ENCODE data around the gene RBAK. TPM values are rescaled to one million over a fixed set of nuclear protein-coding genes. Genes with fewer than 3 reads are reported as not detected.

RBAK gene
- total RNA-seq, 1 experiment from 2014 or later: 16.2 TPM

DNA sequence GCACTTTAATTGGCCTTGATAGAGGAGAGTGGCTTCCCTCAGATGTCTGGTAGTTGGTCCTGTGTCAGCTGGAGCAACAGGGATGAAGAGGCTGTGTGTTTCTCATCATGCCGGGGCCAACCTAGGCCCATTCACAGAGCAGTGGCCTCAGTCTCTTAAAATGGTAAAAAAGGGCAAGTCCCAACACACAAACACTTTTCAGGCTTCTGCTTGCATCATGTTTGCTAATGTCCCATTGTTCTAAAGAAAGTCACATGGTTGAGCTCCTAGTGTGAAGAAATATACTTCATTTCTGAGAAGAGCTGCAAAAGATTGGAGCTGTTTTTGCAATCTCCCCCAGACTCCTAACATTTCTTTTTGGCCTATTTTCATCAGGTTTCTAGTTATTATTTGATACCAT, 40.6 kb upstream of the RBAK start:
- Histone ChIP-seq H3K9ac (ENCODE audit: low read length) (no peak overlapping the region), H3K9me2 (ENCODE audit: insufficient read depth) (no peaks in the 10 kb centered on the region), H4K20me1 (ENCODE audit: insufficient read depth) (no peaks in the 10 kb centered on the region), H3K36me3 (ENCODE audit: control insufficient read depth in 1 of 2, insufficient read depth in 2 of 2, low read length in 2 of 2) (no peaks in the 10 kb centered on the region; a peak in 2 of 4 replicates), H3K79me2 (ENCODE audit: insufficient read depth, low read length) (no peaks in the 10 kb centered on the region), H3K9me3 (ENCODE audit: control insufficient read depth in 1 of 2, insufficient read depth in 1 of 2, low read depth in 1 of 2, low read length in 2 of 2) (no peaks in the 10 kb centered on the region), H3K4me3 (replicated peaks in 1 of 2; ENCODE audit: low read depth in 1 of 2, low read length in 2 of 2) (no peak overlapping the region), H3K4me1 (ENCODE audit: control insufficient read depth in 1 of 2, insufficient read depth in 2 of 2, low read length in 2 of 2) (no peaks in the 10 kb centered on the region), H3K4me2 (ENCODE audit: low read length) (no peak overlapping the region), H2AFZ (ENCODE audit: low read depth, low read length, poor library complexity, severe bottlenecking) (no peak overlapping the region), H3K27ac (ENCODE audit: low read depth, low read length) (no peak overlapping the region), H3K27me3 (ENCODE audit: insufficient read depth, low read length) (no peaks in the 10 kb centered on the region)
- intact Hi-C loops (cut with micrococcal nuclease): no loop called here
- RAD21 ChIA-PET (ENCODE audit: low non-redundant PET in 1 of 2, low total read pairs in 2 of 2, uncharacterized antibody in 2 of 2, unreplicated experiment in 2 of 2): no interaction called here
- TF ChIP-seq CEBPB (IDR thresholded peaks at IDR 0.05; ENCODE audit: low read depth) (no peak), EZH2phosphoT487 (IDR thresholded peaks at IDR 0.05; ENCODE audit: borderline replicate concordance) (no peak), YY1 (IDR thresholded peaks at IDR 0.05; ENCODE audit: extremely low read depth, insufficient replicate concordance, low read depth, low read length) (no peak), POLR2AphosphoS5 (IDR thresholded peaks at IDR 0.05; ENCODE audit: low read depth, low read length) (no peak), JUND (IDR thresholded peaks at IDR 0.05) (no peak), SIN3A (IDR thresholded peaks at IDR 0.05; ENCODE audit: low read depth) (no peak), TCF7L2 (IDR thresholded peaks at IDR 0.05; ENCODE audit: borderline replicate concordance, extremely low read depth, insufficient read depth, insufficient read length) (no peak), EZH2 (IDR thresholded peaks at IDR 0.05) (no peak), EGR1 (IDR thresholded peaks at IDR 0.05; ENCODE audit: low read depth) (no peak), RAD21 (IDR thresholded peaks at IDR 0.05; ENCODE audit: low read depth) (no peak)
- TF ChIP-seq, protein P1, sequence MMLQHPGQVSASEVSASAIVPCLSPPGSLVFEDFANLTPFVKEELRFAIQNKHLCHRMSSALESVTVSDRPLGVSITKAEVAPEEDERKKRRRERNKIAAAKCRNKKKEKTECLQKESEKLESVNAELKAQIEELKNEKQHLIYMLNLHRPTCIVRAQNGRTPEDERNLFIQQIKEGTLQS (IDR thresholded peaks at IDR 0.05): no peak
- TF ChIP-seq, protein P2, sequence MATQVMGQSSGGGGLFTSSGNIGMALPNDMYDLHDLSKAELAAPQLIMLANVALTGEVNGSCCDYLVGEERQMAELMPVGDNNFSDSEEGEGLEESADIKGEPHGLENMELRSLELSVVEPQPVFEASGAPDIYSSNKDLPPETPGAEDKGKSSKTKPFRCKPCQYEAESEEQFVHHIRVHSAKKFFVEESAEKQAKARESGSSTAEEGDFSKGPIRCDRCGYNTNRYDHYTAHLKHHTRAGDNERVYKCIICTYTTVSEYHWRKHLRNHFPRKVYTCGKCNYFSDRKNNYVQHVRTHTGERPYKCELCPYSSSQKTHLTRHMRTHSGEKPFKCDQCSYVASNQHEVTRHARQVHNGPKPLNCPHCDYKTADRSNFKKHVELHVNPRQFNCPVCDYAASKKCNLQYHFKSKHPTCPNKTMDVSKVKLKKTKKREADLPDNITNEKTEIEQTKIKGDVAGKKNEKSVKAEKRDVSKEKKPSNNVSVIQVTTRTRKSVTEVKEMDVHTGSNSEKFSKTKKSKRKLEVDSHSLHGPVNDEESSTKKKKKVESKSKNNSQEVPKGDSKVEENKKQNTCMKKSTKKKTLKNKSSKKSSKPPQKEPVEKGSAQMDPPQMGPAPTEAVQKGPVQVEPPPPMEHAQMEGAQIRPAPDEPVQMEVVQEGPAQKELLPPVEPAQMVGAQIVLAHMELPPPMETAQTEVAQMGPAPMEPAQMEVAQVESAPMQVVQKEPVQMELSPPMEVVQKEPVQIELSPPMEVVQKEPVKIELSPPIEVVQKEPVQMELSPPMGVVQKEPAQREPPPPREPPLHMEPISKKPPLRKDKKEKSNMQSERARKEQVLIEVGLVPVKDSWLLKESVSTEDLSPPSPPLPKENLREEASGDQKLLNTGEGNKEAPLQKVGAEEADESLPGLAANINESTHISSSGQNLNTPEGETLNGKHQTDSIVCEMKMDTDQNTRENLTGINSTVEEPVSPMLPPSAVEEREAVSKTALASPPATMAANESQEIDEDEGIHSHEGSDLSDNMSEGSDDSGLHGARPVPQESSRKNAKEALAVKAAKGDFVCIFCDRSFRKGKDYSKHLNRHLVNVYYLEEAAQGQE (IDR thresholded peaks at IDR 0.05; ENCODE audit: low read depth): no peak
- TF ChIP-seq, protein P3, sequence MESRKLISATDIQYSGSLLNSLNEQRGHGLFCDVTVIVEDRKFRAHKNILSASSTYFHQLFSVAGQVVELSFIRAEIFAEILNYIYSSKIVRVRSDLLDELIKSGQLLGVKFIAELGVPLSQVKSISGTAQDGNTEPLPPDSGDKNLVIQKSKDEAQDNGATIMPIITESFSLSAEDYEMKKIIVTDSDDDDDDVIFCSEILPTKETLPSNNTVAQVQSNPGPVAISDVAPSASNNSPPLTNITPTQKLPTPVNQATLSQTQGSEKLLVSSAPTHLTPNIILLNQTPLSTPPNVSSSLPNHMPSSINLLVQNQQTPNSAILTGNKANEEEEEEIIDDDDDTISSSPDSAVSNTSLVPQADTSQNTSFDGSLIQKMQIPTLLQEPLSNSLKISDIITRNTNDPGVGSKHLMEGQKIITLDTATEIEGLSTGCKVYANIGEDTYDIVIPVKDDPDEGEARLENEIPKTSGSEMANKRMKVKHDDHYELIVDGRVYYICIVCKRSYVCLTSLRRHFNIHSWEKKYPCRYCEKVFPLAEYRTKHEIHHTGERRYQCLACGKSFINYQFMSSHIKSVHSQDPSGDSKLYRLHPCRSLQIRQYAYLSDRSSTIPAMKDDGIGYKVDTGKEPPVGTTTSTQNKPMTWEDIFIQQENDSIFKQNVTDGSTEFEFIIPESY (IDR thresholded peaks at IDR 0.05; ENCODE audit: extremely low read depth, insufficient replicate concordance, low read length): no peak
- BruUV-seq (replicated peaks): no TSS peak
- no peak for ATAC-seq
- CTCF ChIA-PET: no interaction called here
- POLR2A ChIA-PET: no interaction called here
- no peak for DNase-seq (ENCODE audit: low read depth, low spot score)
